HG03135 (cell line): Measurements from ENCODE around the gene SLC38A3.

Experiments
- ATAC-seq: cut with Tn5 transposase; IDR thresholded peaks from one replicate; pipeline ENCODE4 v1.9.1; 2021; ENCODE audit warnings: mild to moderate bottlenecking, moderate library complexity; ENCODE audit not compliant: unreplicated experiment

Gene SLC38A3

GRCh38 chr3:50168791-50169190, 36.3 kb upstream of the SLC38A3 start:
- no peak for ATAC-seq

GRCh38 chr3:50169232-50169832, 35.7 kb upstream of the SLC38A3 start:
- ATAC-seq = no peak

- ATAC-seq = no peak
Measured at GRCh38 chr3:50169858-50170257, 35.2 kb upstream of the SLC38A3 start.

- ATAC-seq = no peak
Measured at GRCh38 chr3:50170689-50171088, 34.4 kb upstream of the SLC38A3 start.

GRCh38 chr3:50171540-50172301, 33.4 kb upstream of the SLC38A3 start:
- no peak for ATAC-seq

GRCh38 chr3:50172626-50173220, 32.3 kb upstream of the SLC38A3 start:
- ATAC-seq = no peak

GRCh38 chr3:50173685-50174516, 31.2 kb upstream of the SLC38A3 start:
- ATAC-seq = no peak

- ATAC-seq = no peak
Measured at GRCh38 chr3:50174517-50174895, 30.6 kb upstream of the SLC38A3 start.

GRCh38 chr3:50174947-50175524, 30.0 kb upstream of the SLC38A3 start:
- no peak for ATAC-seq

- no peak for ATAC-seq
Measured at GRCh38 chr3:50177346-50177745, 27.7 kb upstream of the SLC38A3 start.

GRCh38 chr3:50179710-50180109, 25.4 kb upstream of the SLC38A3 start:
- ATAC-seq = no peak

GRCh38 chr3:50181985-50182384, 23.1 kb upstream of the SLC38A3 start:
- no peak for ATAC-seq

- ATAC-seq = no peak
Measured at GRCh38 chr3:50182533-50183099, 22.5 kb upstream of the SLC38A3 start.

GRCh38 chr3:50183755-50184154, 21.3 kb upstream of the SLC38A3 start:
- ATAC-seq = no peak

GRCh38 chr3:50184242-50184978, 20.7 kb upstream of the SLC38A3 start:
- no peak for ATAC-seq

GRCh38 chr3:50185230-50185629, 19.8 kb upstream of the SLC38A3 start:
- no peak for ATAC-seq

- ATAC-seq = no peak
Measured at GRCh38 chr3:50186096-50186495, 19.0 kb upstream of the SLC38A3 start.

GRCh38 chr3:50187750-50188149, 17.3 kb upstream of the SLC38A3 start:
- no peak for ATAC-seq

GRCh38 chr3:50189274-50189673, 15.8 kb upstream of the SLC38A3 start:
- ATAC-seq = no peak

- ATAC-seq = no peak
Measured at GRCh38 chr3:50189989-50190388, 15.1 kb upstream of the SLC38A3 start.
